GF-D8 (cell line): ENCODE measurements around the gene SORBS2.

Source experiments
- DNase-seq: peaks from one replicate; lab custom pipeline; 2025; lab: John Stamatoyannopoulos, UW

SORBS2 gene

DNA sequence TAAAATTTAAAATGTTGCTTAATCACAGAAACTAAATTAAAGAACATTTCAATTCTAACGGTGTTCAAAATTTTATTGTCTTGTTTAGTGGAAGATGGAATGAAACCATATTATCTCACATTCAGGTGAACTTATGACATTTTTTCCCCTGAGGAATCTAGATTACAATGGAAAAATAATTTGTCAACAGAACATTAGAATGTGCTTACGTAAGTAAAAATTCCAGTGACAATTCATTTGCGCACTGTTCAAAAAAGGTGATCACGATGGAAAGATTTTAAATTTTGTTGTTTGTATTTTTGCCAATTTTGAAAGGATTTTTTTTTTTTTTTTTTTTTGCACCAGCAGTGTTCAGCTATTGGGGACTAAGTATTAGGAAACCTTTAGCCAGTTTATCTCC, 23.3 kb upstream of the SORBS2 start:
- no peak for DNase-seq

DNA sequence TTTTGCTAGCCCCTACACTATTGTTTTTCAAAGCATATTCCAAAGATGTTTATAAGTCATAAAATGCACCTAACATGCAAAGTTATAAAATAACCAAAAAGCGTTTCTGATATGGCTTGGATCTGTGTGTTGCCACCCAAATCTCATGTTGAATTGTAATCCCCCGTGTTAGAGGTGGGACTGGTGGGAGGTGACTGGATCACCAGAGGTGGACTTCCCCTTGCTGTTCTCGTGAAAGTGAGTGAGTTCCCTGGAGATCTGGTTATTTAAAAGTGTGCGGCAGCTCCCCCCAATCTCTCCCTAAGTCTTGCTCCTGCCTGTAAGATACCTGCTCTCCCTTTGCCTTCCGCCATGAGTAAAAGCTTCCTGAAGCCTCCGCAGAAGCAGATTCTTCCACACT, 22.8 kb upstream of the SORBS2 start:
- no peak for DNase-seq

GRCh38 chr4:185834088-185834487, 22.1 kb upstream of the SORBS2 start:
- DNase-seq: no peak

- DNase-seq: no peak
These were observed 21.1 kb upstream of the SORBS2 start for GRCh38 chr4:185833055-185833598.

DNA sequence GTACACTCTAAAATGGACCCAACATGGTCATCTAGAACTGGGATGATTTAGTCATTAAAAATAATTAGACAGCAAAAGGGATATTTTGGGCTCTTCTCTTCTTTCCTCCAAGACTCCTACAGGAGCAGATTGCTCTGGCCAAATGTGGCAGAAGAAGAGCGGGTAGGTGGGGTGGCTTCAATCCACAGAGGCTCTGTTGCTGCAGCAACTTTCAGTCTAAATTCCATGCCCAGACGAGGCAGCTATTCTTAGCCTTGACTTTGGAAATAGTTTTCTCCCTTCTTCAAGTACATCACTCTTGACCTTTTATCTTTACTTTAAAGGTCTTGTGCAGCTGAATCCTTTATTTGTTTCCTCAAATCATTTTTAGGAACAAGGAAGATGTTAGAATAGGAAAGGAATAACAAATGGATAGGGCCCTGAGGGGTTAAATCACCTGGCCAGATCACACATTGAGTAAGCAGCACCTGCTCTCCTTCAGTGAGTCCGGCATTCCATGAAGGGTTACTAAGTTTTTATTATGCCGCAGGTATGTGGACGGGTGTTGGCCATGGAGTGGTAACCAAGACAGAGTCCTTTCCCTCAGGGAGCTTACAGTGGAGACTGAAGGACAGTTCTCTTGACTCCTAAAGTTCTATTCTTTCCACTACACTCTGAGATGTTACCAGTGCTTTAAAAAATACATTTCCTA, 19.3 kb upstream of the SORBS2 start:
- no peak for DNase-seq

DNA sequence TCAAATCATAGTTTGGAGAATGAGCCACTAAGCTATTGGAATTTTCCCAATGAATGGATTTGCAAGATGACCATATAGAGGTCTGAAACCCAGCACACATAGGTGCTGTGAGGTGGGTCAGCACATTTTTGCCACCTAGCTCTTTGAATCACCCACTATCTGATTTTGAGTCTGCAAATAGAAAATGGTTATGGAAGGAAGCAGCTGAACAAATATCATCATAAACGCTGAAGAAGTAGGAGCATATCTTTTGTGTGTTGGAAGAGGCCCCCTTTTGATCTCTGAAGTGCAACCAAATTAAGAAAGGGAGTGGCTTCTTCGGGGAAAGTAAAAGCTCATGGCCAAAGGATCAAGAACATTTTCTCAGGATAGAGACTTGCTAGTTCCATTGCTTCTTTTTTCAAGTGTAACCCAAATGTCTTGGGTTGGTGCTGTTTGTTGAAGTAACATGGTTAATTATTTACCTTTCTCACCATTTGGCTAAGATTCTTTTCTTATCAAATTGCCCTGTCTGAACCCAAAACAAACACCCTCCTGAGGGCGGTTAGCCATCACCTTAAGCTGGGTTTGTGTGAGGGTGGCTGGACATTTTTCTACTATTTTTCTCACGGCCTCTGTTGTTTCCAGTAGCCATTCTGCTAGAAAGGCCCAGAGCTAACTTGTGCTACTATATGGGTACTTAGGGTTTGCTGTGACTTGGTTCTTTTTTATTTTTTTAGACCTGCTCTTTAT, 18.4 kb upstream of the SORBS2 start:
- no peak for DNase-seq

- no peak for DNase-seq
These were observed 14.4 kb upstream of the SORBS2 start for GRCh38 chr4:185826381-185826780.

GRCh38 chr4:185825737-185826136, 13.7 kb upstream of the SORBS2 start:
- no peak for DNase-seq

DNA sequence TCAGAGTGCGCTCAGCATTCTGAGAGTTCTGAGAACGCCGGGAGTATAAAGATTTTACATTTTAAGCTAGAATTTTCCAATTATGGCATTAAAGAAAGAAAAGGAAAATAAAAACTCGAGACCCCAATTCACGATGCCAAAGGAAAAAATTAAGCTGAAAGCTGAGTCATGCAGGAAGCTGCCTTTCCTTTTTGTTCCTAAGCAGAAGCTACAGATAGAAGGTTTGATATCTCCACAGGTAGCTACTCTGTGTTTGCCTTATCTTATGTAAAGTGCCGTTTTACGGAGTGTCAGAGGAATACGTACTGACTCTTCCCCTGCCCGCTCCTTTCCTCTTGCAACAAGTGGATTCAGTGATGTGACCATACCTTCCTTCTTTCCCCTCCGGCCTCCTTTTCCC, 10.8 kb upstream of the SORBS2 start:
- DNase-seq: no peak

- no peak for DNase-seq
These were observed 9.0 kb upstream of the SORBS2 start for GRCh38 chr4:185821029-185821419.

GRCh38 chr4:185820146-185821028, 8.4 kb upstream of the SORBS2 start:
- no peak for DNase-seq

GRCh38 chr4:185819144-185819543, 7.2 kb upstream of the SORBS2 start:
- DNase-seq: no peak

GRCh38 chr4:185817403-185817818, 5.4 kb upstream of the SORBS2 start:
- DNase-seq: no peak

DNA sequence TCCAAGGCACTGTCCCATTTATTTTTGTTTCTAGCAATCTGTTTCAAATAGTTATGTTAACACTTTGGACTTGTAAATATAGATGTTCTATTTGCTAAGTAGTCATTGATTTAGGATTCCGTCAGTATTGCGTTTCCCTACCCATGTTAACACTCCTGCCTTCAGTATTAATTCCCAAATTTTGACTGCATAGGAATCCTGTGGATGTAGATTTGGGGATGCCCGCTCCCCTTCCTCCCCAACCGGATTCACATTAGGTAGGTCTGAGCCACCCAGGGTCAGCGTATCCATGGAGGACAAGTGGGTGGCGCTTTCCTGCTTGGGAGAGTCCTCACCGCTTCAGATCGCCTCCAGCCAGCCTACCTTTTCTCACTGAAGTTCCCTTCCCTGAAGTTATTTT, 1.1 kb upstream of the SORBS2 start:
- DNase-seq: no peak

GRCh38 chr4:185810746-185811508, 1.1 kb downstream of the SORBS2 start:
- no peak for DNase-seq

GRCh38 chr4:185809533-185810071, 2.4 kb downstream of the SORBS2 start:
- DNase-seq: no peak

DNA sequence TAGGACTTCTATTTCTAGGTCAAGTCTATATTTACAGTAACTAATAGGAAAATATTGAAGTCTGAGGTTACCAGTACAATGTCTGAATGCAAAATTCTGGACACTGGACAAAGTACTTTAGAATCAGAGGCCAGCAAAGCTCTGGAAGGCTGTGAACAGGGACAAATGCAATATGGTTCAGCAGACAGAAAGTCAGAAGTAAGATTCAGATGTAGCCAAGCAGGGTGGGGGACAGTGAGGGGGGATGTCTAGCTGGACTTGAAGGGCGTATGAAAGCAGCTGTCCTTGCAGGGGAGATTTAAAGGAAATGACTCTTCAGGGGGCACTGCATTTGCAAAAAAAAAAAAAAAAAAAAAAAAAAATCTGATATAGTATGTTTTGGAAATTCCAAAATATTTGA, 2.9 kb downstream of the SORBS2 start:
- DNase-seq: no peak

DNA sequence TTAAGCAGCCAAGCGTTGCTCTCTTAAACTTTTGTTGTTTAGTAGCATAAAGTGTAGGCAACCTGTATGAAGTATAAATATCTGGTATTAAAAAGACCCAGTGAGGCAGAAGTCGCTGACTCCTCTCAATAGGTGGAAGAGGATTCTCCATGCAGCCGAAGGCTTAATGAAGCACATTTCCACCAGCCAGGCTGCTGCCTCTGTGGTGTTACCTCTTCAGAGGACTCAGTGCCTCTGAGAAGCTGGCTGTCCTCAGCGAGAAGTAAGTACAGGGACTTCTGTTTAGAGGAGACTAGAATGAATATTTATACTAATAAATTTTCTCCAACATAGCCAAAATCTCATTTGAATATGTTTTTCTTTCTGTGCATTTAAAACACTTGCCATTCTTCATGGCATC, 6.0 kb downstream of the SORBS2 start:
- DNase-seq: no peak

DNA sequence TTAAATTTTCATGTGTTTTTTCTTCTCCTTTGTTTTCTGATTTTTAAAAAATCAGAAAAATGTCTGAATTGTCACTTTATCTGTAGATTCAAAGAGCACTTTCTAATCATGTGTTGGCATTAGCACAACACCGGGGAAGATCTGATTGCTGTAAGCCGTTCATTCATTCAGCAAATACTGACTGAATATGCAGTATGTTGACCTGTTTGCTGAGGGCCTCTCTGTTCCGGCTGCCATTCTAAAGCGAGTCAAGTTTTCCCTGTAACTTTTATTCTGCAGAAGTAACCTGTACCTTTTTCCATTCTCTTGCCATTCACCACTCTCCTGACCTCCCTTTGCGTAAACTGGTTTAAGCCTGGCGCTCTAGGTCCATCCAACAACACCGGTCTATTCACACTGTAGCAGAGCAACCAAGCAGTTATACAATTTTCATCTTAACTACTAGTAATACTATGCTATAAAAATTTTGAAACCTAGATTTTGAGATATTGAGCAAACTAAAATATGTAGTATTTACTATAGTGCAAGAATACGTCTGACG, 6.7 kb downstream of the SORBS2 start:
- DNase-seq: no peak

DNA sequence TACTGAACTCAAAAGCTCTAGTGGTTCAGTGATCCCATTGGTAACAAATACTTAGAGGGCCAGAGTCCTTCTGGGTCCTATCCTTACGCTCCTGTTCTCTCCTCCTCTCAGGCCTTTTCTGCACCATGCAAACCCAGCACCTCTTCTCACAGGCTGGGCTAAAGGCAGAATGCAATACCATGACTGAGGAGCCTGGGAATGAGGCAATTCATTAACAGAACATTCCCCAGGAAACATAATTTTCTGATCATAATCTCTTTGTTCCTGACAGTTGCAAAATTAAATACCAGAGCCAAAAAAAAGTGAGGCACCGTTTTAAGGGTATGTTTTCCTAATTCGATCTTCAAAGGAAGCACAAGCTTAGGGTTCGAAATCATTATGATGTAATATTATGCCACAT, 9.0 kb downstream of the SORBS2 start:
- DNase-seq: no peak

DNA sequence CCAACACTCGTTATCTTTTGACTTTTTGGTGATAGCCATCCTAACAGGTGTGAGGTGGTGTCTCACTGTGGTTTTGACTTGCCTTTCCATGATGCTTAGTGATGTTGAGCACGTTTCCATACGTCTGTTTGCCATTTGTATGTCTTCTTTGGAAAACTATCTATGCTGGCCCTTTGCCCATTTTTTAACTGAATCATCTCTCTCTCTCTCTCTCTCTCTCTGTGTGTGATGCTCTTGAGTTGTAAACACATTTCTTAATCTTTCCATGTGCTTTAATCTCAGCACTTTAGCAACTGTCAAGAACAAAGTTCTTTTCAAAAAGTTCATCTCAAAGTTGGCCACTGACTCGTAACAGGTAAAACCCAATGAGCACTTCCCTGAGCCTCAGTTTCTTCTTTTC, 10.5 kb downstream of the SORBS2 start:
- no peak for DNase-seq
